GM12878 (cell line): ENCODE results near the gene PCNP. TPM values are rescaled to one million over a fixed set of nuclear protein-coding genes. Genes with fewer than 3 reads are reported as not detected.

Source experiments
- ATAC-seq: fragments of 200-7000 bp; cut with Tn5 transposase; 3 replicates; pipeline ENCODE4 v1.9.1; 2020; ENCODE audit warnings: mild to moderate bottlenecking, moderate library complexity
- BruUV-seq: library from RNA; stranded (reverse); fragments of 400-500 nt; replicated peaks from 2 replicates; lab custom pipeline; 2021; lab: Mats Ljungman, UMichigan
- CTCF ChIA-PET: fragments of 300-600 bp; sonication (Branson Sonifier 250); formaldehyde crosslinking; extraction: SDS; loops from one replicate; lab custom pipeline; 2021; ENCODE audit warnings: inconsistent platforms; lab: Yijun Ruan, JAX
- POLR2A ChIA-PET: fragments of 350-600 bp; formaldehyde crosslinking; extraction: SDS; loops from one replicate; lab custom pipeline; 2021; ENCODE audit warnings: inconsistent platforms; lab: Charles Lee
- RAD21 ChIA-PET: fragments of 300-600 bp; sonication (Branson Sonifier 250); formaldehyde crosslinking; loops from one replicate; lab custom pipeline; 2023; ENCODE audit warnings: antibody characterized with exemption; ENCODE audit not compliant: unreplicated experiment; lab: Charles Lee
- SMC1A ChIA-PET: fragments of 300-600 bp; sonication (Branson Sonifier 250); formaldehyde crosslinking; loops from one replicate; lab custom pipeline; 2023; ENCODE audit not compliant: unreplicated experiment, uncharacterized antibody; lab: Charles Lee
- DNase-seq: peaks from one replicate; pipeline ENCODE4 v3.0.0-alpha.2; 2011; ENCODE audit warnings: low read depth, low spot score
- FAIRE-seq: peaks from 3 replicates; lab custom pipeline; 2011; peaks lifted over from hg19 to GRCh38; lab: Jason Lieb, UNC
- H2AFZ ChIP-seq: 2 replicates; pipeline ENCODE4 v1.6.0; 2011; ENCODE audit warnings: low read depth, low read length, control low read depth; ENCODE audit not compliant: control insufficient read depth
- H3K27ac ChIP-seq: 2 replicates; pipeline ENCODE4 v1.5.1; 2011; ENCODE audit warnings: control low read depth; ENCODE audit not compliant: control insufficient read depth, insufficient read depth
- H3K27me3 ChIP-seq, 2 experiments: replicated peaks in 1 of 2; 2 replicates each; pipeline versions ENCODE4 v1.6.0 to v1.6.1; 2011; ENCODE audit warnings: low read length in 1 of 2; ENCODE audit not compliant: control insufficient read depth in 2 of 2, insufficient read depth in 2 of 2
- H3K36me3 ChIP-seq, 2 experiments: 2 replicates each; pipeline ENCODE4 v1.5.1; 2011; ENCODE audit warnings: low read length in 1 of 2; ENCODE audit not compliant: control insufficient read depth in 2 of 2, insufficient read depth in 2 of 2
- H3K4me1 ChIP-seq: 2 replicates; pipeline ENCODE4 v1.6.1; 2011; ENCODE audit warnings: mild to moderate bottlenecking, low read length, moderate library complexity, mixed read lengths; ENCODE audit not compliant: control insufficient read depth, insufficient read depth
- H3K4me2 ChIP-seq: 2 replicates; pipeline ENCODE4 v1.6.0; 2011; ENCODE audit warnings: control low read depth; ENCODE audit not compliant: control insufficient read depth, insufficient read depth
- H3K4me3 ChIP-seq: fragments of 200-600 bp; sonication (generic); 2 replicates; pipeline ENCODE4 v1.5.1; 2016
- H3K79me2 ChIP-seq: 2 replicates; pipeline ENCODE4 v1.6.0; 2011; ENCODE audit warnings: low read length; ENCODE audit not compliant: control insufficient read depth, insufficient read depth
- H3K9ac ChIP-seq: 2 replicates; pipeline ENCODE4 v1.8.0; 2011; ENCODE audit warnings: low read length, control low read depth, mixed read lengths; ENCODE audit not compliant: control insufficient read depth, insufficient read depth
- H3K9me3 ChIP-seq: replicated peaks from 3 replicates; pipeline ENCODE4 v1.5.1; 2011; ENCODE audit warnings: mild to moderate bottlenecking, low read length; ENCODE audit not compliant: control insufficient read depth, insufficient read depth
- H4K20me1 ChIP-seq: 2 replicates; pipeline ENCODE4 v1.6.0; 2011; ENCODE audit not compliant: control insufficient read depth, insufficient read depth
- ELK1 ChIP-seq: IDR thresholded peaks from 2 replicates; pipeline ENCODE4 v1.6.1; 2012; ENCODE audit warnings: low read depth, low read length, improper control_type of control experiment
- FOS ChIP-seq: IDR thresholded peaks from 3 replicates; pipeline ENCODE4 v1.6.1; 2011; ENCODE audit warnings: borderline replicate concordance; ENCODE audit not compliant: insufficient read length; ENCODE audit errors: extremely low read depth
- HCFC1 ChIP-seq: fragments of 150-350 bp; IDR thresholded peaks from 2 replicates; pipeline ENCODE4 v1.6.1; 2014; ENCODE audit warnings: low read length
- IKZF1 ChIP-seq: fragments of 450-650 bp; conservative IDR thresholded peaks from 2 replicates; pipeline ENCODE4 v1.6.1; 2017; ENCODE audit warnings: antibody characterized with exemption, mild to moderate bottlenecking
- JUNB ChIP-seq: IDR thresholded peaks from 2 replicates; pipeline ENCODE4 v1.6.1; 2016; ENCODE audit warnings: antibody characterized with exemption, mild to moderate bottlenecking
- NFYA ChIP-seq: IDR thresholded peaks from 2 replicates; pipeline ENCODE4 v1.6.1; 2011; ENCODE audit warnings: low read depth, mild to moderate bottlenecking, low read length, improper control_type of control experiment, borderline replicate concordance
- SKIL ChIP-seq: fragments of 450-650 bp; IDR thresholded peaks from 2 replicates; pipeline ENCODE4 v1.6.1; 2017; ENCODE audit warnings: mild to moderate bottlenecking, low read depth, inconsistent platforms; ENCODE audit not compliant: poor library complexity, severe bottlenecking
- SRF ChIP-seq, 2 experiments: IDR thresholded peaks; 2 replicates each; pipeline ENCODE4 v1.6.1; 2011; ENCODE audit warnings: low read depth in 2 of 2, low read length in 2 of 2, mild to moderate bottlenecking in 1 of 2, moderate library complexity in 1 of 2
- ZNF217 ChIP-seq: fragments of 450-650 bp; IDR thresholded peaks from 2 replicates; pipeline ENCODE4 v1.6.1; 2017; ENCODE audit warnings: antibody characterized with exemption, mild to moderate bottlenecking
- WGBS: methylation state at CpG from one replicate; pipeline ENCODE4 v1.1.6; 2016; ENCODE audit warnings: low lambda C conversion rate; ENCODE audit not compliant: insufficient replicate concordance, insufficient coverage; ENCODE audit errors: missing lambda C conversion rate; 5-methylcytosine and 5-hydroxymethylcytosine counted together
- in situ Hi-C: fragments of 300-500 bp; cut with MboI; formaldehyde crosslinking; loops from 9 replicates; pipeline ENCODE4 v1.14.3; 2018; ENCODE audit warnings: mixed read lengths
- intact Hi-C: fragments of 100-400 bp; cut with micrococcal nuclease; formaldehyde crosslinking; loops from one replicate; pipeline ENCODE4 v1.14.2; 2022; ENCODE audit not compliant: unreplicated experiment
- polyA plus RNA-seq, 11 experiments: library from polyadenylated mRNA; depleted of rRNA in 4 of 11; unstranded in 6 of 11; stranded (reverse) in 5 of 11; fragments of >200 nt; fragmentation: Nextera tagmentation in 4 of 11; fragmentation: Illumina TruSeq in 1 of 11; extraction: Ambion mirVana in 4 of 11; extraction: Trizol in 1 of 11; gene quantifications; 1 replicate in 1 of 11; 2 replicates in 10 of 11; pipeline versions ENCODE4 v1.2.1 to v1.2.3, GENCODE V29; 2011 to 2016; ENCODE audit warnings: inconsistent platforms in 2 of 11, missing spikeins in 2 of 11, low read depth in 1 of 11
- total RNA-seq, 4 experiments: library from RNA; depleted of rRNA in 3 of 4; stranded (reverse); fragments of >200 nt in 3 of 4; fragmentation: Illumina TruSeq in 1 of 4; extraction: Trizol in 1 of 4; gene quantifications; 2 replicates each; pipeline versions ENCODE4 v1.2.1 to v1.2.3, GENCODE V29; 2013 to 2021

PCNP gene
- total and polyA plus RNA-seq, 10 of the 15 experiments (the other 5 are each of a cell fraction or from before 2014, with no cell fraction given) = 49.8 to 179 (median 109) TPM

GRCh38 chr3:101633186-101633585 is 59.2 kb downstream of the PCNP start:
- Histone ChIP-seq H4K20me1 (no peaks in the 10 kb centered on the region), H3K4me3 (no peak overlapping the region), H3K4me1 (no peaks in the 10 kb centered on the region; the same call in 1 of the 2 replicates), H2AFZ (no peak overlapping the region), H3K9me3 (no peaks in the 10 kb centered on the region), H3K9ac (no peak overlapping the region), H3K36me3 (no peaks in the 10 kb centered on the region), H3K79me2 (no peaks in the 10 kb centered on the region), H3K4me2 (no peak overlapping the region), H3K27ac (no peak overlapping the region), H3K27me3 (no peaks in the 10 kb centered on the region; a peak in 1 of 4 replicates)
- WGBS = 86% methylated on average over 10 of the region's 10 CpGs
- ChIA-PET SMC1A (no interaction called here), RAD21 (no interaction called here), POLR2A (no interaction called here), CTCF (no interaction called here)
- no peak for TF ChIP-seq SKIL
- no peak for FAIRE-seq
- intact Hi-C loops (no loop called here), in situ Hi-C loops (no loop called here)
- no TSS peak for BruUV-seq
- no peak for DNase-seq
- no peak for ATAC-seq

GRCh38 chr3:101634591-101635196 is 60.7 kb downstream of the PCNP start:
- no peaks in the 10 kb centered on the region for H3K9me3 ChIP-seq
- no peaks in the 10 kb centered on the region for H3K79me2 ChIP-seq
- ATAC-seq = no peak
- no peak overlapping the region for H3K27ac ChIP-seq
- WGBS = 51% methylated on average over 9 of the region's 9 CpGs
- no peak overlapping the region for H2AFZ ChIP-seq
- H3K36me3 ChIP-seq = no peaks in the 10 kb centered on the region
- in situ Hi-C loops (loop anchor here (5.0 kb wide), 1 partner anchor 562 kb away; no protein-coding TSS in a partner anchor), intact Hi-C loops (no loop called here)
- SMC1A ChIA-PET = interaction anchor here (0.8 to 1.1 kb wide), 2 partner anchors 8 to 61 kb away, joined by 3 read pairs; partner anchors contain the start of gene PCNP
- RAD21 ChIA-PET = interaction anchor here (1.3 kb wide), 1 partner anchor 61 kb away, joined by 3 read pairs; the partner anchor contains the start of gene PCNP
- POLR2A ChIA-PET = no interaction called here
- no peak for DNase-seq
- H4K20me1 ChIP-seq = no peaks in the 10 kb centered on the region
- no peak overlapping the region for H3K4me3 ChIP-seq
- no peak overlapping the region for H3K9ac ChIP-seq
- no peak overlapping the region for H3K4me2 ChIP-seq
- CTCF ChIA-PET = interaction anchor here (0.9 kb wide), 1 partner anchor 14 kb away, joined by 4 read pairs; no protein-coding TSS in a partner anchor
- BruUV-seq = no TSS peak
- H3K4me1 ChIP-seq = no peaks in the 10 kb centered on the region; the same call in 1 of the 2 replicates
- no peaks in the 10 kb centered on the region; a peak in 1 of 4 replicates for H3K27me3 ChIP-seq
- no peak for FAIRE-seq
- no peak for TF ChIP-seq JUNB
- TF ChIP-seq IKZF1 = no peak
- no peak for TF ChIP-seq FOS
- TF ChIP-seq NFYA = no peak
- TF ChIP-seq ZNF217 = no peak
- TF ChIP-seq SRF (IDR thresholded peaks at IDR 0.05; ENCODE audit: low read depth in 2 of 2, low read length in 2 of 2) = no peak
- TF ChIP-seq HCFC1 = no peak
- TF ChIP-seq ELK1 = no peak
